ENCODE data around the gene UMODL1.

- no peak for TF ChIP-seq CTCF (conservative IDR thresholded peaks at IDR 0.05; ENCODE audit: low read length)
- TF ChIP-seq EZH2phosphoT487 (IDR thresholded peaks at IDR 0.05; ENCODE audit: borderline replicate concordance, low read depth, low read length): no peak
Measured at GRCh38 chr21:42186591-42186990, 115.5 kb downstream of the UMODL1 start.

Data from OCI-LY7 (cell line).